HG02885 (cell line): ENCODE results near the gene MRFAP1.
A peak's percentile ranks its signal among the peaks of the same experiment; 100 is the strongest.

Source experiments
- ATAC-seq: cut with Tn5 transposase; IDR thresholded peaks from one replicate; pipeline ENCODE4 v1.9.1; 2021; ENCODE audit warnings: mild to moderate bottlenecking; ENCODE audit not compliant: unreplicated experiment, poor library complexity

Gene MRFAP1

GRCh38 chr4:6640292-6641163, at the start of gene MRFAP1:
TSS of gene MRFAP1 (plus strand) at chr4:6640685. CDS start at chr4:6640863, 178 bp downstream.
- peak; percentile 83 for ATAC-seq

DNA sequence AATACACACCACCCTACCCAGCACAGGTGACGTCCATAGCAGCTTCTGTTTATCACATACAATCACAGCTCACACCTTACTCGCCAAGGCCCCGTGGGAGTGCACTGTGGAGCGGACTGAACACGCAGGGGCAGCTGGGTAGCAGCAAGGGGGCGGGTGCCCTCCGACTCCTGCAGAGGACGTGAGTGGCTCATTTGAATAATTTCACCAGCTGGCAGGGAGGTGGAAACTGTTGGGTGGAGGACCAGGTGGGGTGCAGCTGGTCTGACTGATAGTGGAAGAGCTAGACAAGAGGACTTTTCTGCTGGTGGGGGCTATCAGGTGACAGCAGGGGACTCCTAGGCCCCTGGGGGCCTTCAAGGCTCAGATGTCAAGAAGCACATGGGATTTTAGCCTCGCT, 49.2 kb upstream of the MRFAP1 start:
- no peak for ATAC-seq

GRCh38 chr4:6591781-6592180, 48.7 kb upstream of the MRFAP1 start:
- no peak for ATAC-seq

DNA sequence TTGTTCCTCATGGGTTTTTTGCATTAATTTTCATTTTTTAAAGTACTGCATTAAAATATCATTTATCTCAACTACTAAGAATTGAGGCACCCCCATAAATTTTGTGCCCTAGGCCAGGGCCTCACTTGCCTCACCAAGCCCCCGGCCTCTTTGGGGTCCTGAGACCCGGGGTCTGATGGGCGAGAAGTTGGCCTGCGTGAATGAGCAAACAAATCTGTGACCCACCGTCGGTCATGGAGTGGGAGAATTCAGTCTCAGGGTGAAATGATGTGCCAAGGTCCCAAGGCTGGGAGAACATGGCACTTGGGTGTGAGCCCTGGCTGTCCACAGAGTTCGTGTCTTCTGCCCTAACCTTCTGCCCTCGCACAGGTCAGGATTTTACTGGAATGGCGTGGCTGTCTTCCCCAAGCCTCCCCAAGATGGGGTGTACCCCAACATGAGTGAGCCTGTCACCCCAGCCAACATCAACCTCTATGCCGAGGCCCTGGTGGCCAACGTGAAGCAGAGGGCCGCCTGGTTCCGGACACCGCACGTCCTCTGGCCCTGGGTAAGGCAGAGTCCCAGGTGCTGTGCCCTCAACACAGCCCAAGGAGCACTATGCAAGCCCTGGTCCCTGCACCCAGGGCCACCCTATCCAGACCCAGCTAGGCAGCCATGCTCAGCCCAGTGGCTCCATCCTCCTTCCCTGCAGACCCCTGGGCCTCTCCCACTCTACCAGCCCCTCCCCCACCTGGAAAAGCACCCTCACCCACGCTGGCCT, 47.5 kb upstream of the MRFAP1 start:
- no peak for ATAC-seq

GRCh38 chr4:6594341-6594740, 46.1 kb upstream of the MRFAP1 start:
- no peak for ATAC-seq

DNA sequence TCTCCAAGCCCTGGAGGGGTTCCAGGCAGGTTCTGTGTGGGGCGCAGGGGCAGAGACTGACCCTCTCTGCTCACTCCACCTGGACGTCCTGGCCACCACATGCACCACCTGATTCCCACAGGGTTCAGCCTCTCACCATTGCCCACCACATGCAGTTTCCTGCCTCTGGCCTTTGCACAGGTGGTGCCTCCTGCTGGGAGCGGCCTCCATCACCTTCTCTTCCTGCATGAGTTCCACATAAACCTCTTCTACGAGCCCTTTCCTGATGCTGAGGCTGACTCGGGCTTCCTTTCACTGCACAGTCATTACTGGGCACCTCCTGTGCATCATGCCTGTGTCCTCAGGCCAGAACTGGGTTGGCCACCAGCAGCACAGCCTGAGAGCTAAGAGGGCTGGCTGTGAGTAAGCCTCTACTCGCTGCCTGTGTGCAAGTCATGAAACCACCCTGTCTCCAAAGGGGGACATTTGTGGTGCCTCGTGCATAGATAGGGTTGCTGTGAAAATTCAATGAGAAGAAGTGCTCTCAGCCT, 45.6 kb upstream of the MRFAP1 start:
- no peak for ATAC-seq

- ATAC-seq = no peak
Observed at GRCh38 chr4:6595897-6596537, 44.5 kb upstream of the MRFAP1 start.

DNA sequence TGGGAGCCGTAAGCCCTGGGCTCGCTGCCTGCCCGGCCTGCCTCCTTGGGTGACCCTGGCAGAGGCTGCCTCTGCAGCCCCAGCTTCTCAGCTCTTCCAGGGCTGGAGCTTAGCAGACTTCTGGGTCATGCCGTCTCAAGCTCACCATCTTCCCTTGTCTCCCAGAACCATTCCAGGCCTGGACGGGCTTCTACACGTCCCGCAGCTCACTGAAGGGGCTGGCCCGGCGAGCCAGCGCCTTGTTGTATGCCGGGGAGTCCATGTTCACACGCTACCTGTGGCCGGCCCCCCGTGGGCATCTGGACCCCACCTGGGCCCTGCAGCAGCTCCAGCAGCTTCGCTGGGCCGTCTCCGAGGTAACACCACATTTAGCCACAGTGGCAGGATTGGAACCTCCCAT, 43.5 kb upstream of the MRFAP1 start:
- ATAC-seq = no peak

DNA sequence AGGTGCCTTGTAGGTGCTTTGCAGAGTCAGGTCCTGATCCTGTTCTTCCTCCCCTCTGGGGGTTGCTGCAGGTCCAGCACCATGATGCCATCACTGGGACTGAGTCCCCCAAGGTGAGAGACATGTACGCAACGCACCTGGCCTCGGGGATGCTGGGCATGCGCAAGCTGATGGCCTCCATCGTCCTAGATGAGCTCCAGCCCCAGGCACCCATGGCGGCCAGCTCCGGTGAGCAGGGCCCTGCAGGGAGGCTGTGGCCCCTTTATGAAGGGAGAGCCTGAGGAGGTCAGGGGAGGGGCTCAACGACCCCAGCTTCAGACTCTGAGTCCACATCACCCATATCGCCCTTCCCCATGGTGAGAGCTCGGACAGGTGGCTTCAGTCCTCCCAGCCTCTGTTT, 42.4 kb upstream of the MRFAP1 start:
- ATAC-seq = no peak

DNA sequence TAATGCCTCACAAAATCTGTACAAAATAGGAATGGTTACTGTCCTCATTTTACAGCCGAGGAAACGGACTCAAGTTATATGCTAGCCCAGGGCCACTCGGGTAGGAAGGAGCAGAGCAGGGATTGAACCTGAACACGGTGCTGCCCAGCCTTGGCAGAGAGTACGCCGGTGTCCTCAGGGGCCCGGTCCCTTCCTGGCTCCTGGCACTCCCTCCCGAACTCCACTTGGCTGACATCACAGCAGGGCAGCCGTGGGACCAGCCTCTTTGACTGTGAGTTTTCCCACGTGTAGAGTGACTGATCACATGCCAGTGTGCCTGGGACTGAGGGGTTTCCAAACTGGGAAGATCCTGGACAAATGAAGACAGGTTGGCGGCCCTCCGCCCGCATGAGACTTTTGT, 41.8 kb upstream of the MRFAP1 start:
- ATAC-seq = no peak

DNA sequence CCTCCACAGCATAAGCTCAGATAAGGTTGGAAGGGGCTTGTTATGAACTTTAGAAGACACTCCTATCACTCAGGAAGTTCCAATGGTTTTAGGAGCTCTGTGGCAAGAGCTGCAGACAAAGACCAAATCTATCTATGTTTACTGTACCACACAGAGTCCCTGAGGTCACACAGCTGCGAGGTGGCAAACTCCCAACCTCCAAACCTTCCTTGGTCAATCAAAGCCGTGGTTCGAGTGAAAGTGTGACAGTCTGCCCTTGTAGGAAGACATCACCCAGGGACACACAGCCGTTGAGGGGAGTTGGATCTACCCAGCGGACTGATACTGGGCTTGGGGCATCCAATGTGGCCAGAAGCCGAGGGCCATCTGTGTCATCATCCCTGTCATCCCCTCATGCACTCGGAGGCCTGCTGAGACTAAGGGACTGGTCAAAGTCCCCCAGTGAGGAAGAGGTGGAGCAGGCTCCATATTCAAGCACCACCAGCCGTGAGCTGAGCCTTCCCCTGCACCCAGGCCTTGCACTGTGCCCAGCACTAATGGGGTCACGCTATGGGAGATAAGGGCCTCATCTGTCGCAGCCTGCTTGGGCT, 38.7 kb upstream of the MRFAP1 start:
- ATAC-seq = no peak

DNA sequence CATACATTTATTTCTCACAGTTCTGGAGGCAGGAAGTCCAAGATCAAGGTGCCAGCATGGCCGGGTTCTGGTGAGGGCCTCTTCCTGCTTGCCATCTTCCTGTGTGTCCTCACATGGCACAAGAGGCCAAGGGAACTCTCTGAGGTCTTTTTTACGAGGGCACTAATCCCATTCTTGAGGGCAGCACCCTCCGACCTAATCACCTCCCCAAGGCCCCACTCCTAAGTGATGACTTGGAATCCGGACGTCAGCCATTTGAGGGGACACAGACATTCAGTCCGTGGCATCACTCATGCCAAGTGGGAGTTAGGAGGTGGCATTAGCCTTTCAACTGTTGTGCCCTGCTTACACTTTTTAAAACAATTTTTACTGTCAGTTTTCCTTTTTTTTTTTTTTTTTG, 38.2 kb upstream of the MRFAP1 start:
- ATAC-seq = no peak

DNA sequence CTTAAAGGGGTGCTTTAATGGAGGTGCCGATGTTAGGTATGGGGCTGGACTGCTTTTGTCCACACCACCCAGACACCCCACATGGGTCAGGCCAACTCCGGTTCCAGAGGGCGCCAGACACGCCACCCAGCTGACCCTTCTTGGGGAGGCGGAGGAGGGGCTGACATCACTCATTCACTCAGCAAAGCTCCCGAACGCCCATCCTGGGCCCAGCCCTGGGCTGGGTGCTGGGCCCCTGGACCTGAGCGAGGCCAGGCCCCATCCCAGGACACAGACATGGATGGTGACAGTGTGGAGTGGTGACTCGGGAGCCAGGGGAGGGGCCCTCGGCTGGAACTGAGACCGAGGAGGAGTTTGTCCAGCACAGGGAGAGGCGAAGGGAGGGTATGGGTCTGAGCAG, 37.4 kb upstream of the MRFAP1 start:
- no peak for ATAC-seq

DNA sequence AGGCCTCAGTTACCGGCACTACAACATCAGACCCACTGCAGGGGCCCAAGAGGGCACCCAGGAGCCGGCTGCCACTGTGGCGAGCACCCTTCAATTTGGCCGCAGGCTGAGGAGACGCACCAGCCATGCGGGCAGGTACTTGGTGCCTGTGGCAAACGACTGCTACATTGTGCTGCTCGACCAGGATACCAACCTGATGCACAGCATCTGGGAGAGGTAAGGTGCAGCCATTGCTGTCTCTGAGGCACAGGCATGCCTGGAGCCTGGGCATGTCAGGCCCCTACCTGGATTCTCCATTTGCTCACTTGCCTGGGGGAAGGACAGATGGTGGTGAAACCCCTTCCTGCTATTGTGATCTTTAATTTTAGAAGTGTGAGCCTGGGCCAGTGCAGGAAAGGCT, 35.4 kb upstream of the MRFAP1 start:
- no peak for ATAC-seq

GRCh38 chr4:6605605-6606004, 34.9 kb upstream of the MRFAP1 start:
- ATAC-seq = no peak

- no peak for ATAC-seq
Observed at GRCh38 chr4:6606465-6607235, 33.8 kb upstream of the MRFAP1 start.

- no peak for ATAC-seq
Observed at GRCh38 chr4:6607368-6608055, 33.0 kb upstream of the MRFAP1 start.

GRCh38 chr4:6608758-6609414, 31.6 kb upstream of the MRFAP1 start:
- ATAC-seq = no peak
